ENCODE measurements around the gene LYRM4.

The LYRM4 gene

DNA sequence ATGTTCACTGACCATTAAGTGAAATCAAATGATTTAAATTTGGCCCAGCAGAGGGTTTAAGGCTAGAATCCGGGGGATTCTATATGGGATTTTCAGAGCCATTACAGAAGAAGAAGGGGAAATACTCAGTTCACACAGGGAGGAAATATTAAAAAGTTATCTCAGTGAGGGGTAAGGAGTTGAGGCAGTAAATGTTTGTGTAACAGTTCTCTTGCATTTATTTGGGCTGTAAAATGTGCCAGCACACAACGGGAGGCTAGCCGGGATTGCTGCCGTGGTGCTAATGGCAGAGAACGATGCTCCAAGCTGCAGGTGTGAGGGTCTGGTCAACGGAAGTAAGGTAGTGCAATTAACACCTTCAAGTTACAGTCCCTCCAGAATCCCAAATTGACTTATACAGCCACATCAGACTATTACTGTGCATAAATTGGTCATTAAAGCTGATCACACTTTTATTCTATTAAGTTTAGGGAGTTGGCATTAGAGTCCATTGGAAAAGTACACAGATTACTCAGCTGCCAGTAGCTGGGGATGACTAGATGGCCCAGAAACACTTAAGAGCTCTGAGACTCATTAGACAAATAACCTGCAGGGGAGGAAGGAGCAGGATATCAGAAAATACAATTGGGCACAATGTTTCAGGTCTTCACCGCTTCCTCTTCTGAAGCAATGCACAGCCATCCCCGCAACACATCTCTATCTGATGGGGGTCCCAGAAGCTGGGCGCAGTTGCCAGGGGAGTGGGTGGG is 144.3 kb downstream of the LYRM4 start:
- DNase-seq: no peak

DNA sequence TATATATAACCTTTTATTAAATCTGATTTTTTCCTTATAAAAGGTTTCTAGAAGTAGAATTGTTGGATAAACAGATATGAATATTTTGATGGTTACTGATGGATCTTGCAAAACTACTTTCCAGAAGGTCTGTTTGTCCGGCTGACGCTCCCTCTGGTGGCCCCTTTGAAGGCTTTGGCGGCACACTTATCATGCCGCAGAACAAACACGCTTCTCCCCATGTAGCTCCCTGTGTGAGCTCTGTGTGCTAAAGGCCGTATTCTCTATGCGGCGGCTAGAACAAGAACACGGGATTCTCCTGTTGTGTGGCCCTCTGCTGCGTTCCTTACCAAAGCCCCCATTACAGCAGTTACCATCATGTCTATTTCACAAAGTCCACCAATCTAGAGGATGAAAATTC is 145.6 kb downstream of the LYRM4 start:
- no peak for DNase-seq

DNA sequence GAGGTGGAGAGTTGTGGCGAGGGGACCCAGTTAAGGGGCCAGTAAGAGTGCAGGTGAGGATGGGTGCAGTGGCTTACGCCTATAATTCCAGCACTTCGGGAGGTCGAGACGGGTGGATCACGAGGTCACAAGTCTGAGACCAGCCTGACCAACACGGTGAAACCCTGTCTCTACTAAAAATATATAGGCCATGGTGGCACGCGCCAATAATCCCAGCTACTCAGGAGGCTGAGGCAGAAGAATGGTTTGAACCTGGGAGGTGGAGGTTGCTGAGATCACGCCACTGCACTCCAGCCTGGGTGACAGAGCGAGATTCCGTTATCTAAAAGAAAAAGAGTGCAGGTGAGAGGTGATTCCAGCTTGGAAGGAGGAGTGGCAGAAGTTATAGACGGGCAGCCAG is 147.7 kb downstream of the LYRM4 start:
- DNase-seq: no peak

DNA sequence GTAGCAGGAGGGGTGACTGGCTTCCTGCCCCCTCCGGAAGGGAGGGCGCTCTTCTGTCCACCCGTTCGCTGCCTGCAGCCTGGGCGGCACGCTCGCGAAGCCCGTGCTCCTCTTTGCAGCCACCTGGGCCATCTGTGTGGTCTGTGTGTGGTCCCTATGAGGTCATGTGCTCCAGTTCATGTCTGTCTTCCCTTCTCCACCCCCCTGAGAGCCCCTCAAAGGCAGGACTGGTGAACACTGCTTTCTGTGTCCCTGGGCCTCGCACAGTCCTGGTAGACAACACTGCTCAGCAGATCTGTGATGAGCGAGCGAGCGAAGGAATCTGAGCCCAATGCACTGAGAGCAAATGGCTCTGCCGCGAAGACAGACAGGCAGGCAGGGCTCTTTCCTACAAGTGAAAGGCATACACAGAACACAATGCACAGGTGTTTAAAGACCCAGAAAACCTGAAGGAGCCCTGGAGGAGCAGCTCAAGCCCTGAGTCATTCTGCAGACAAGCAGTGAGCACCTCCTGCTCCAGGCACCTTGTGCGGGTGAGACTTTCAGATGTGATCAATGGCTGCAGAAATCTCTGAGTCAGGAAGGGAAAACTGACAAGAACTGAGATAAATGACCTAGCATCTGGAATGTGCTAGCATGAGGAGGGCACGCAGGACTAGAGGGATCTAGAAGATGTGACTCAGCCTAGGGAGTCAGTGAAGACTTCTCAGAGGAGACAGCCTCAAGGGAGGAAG is 148.5 kb downstream of the LYRM4 start:
- no peak for DNase-seq

DNA sequence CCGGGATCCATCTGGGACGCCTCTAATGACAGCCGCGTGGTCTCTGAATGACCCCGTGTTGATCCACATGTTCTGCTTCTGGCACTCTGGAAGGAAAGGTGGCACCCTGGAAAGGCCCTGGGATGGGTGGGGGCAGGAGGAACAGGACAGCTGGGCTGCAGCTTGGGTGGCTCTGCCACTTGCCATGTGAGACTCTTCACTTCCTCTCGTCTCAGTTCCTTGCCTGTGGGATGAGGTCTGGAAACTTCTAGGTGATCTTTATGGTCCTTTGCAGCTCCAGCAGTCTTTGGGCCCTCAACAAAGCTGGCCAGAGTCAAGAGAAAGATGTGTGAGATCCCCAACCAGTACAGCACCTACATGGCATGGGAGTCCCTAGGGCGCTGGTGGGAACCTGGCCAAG is 149.1 kb downstream of the LYRM4 start:
- no peak for DNase-seq

DNA sequence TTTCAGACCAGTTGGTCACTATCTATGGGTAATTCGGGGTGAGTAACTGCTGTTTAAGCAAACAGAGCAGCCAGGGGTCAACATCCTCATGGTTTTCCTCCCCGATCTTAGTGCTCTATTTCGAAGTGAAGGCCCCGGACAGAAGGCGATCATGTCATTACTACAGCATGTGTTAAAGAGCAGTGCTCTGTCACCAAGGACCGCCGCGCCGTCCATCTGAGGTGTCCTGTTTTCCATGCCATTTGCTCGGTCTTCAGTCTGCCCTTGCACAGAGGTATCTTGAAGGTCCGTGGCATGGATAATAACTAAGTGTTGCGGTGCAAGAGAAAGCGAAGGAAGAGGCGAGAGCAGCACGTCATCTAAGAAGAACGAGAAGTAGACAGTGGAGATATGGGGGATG is 150.5 kb downstream of the LYRM4 start:
- no peak for DNase-seq

DNA sequence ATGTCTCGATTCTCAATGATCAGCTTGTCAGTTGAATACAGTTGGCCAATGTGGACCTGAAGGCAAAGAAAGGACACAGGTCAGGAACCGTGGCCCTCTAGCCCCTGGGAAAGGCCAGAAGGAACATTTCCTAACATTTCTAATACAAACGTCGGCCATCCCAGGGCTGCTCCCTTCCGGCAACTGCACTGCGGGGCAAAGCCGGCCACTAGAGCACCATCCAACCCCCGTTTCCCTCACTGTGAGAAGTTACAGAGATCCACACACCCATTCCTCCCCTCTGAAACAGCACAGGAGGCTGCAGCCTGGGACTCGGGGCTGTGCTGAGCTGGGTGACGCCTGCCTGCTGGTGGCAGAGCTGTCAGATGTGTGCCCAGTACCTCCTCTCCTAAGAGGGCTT is 151.3 kb downstream of the LYRM4 start:
- no peak for DNase-seq

DNA sequence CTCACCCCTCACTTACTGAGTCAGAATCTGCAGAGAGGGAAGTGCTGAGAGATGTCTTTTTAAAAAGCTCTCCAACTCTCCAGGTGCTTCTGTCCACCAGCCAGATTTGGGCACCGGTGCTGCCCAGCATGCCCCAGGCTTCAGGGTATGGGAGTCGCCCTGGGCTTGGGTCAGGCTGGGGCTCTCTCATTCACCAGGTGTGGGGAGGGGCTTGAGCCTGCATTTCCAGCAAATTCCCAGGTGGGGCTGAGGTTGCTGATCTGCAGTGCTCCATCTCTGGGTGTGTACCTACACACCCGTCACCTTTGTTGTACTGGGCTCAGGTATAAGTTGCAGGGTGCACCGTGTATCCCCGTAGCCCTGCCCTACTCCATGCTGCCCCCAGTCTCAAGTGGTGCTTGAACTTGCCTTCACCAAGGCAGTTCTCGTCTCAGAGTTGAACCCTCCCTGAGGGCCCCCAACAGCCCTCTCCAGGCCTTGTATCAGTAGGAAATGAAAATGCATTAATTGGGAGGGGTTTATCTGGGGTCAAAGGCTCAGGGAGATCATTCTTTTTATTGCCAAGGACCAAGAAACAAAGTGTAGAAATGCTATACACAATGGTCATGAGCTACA is 152.1 kb downstream of the LYRM4 start:
- DNase-seq: no peak

DNA sequence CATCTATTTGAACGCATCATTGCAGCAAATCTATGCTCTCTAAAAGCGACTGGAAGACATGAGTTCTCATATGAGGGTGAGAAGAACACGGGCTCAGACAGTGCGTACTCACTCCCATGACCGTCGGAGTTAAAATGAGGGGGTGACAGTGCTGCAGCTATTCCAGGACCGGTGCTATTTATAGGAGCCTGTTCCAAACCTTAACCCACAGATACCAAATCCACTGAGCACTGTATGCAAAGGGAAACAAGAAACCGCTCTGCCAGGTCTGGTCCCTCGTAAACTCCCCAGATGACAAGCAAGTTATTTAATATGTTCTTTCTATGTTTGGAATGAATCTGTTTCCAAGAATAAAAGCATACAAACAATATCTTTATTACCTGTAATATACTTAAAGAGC is 152.7 kb downstream of the LYRM4 start:
- DNase-seq: no peak

DNA sequence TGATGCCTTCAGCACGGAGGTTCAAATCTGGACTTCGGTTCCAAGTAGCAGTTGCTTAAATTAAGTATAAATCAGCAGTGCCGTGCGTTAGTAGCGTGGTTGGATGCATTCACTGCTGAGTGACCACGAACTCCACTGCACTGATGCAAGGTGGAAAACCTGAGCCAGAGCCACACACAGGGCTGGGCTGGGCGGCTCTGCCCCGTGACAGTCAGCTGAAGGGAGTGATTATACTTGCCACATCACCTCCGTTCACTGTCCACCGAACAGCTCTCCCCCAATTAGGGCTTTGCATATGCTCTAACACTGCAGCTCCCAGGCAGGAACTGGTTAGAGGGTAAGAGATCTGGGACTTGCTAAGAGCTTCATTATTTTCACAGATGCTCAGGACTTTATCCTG is 153.4 kb downstream of the LYRM4 start:
- DNase-seq: no peak

DNA sequence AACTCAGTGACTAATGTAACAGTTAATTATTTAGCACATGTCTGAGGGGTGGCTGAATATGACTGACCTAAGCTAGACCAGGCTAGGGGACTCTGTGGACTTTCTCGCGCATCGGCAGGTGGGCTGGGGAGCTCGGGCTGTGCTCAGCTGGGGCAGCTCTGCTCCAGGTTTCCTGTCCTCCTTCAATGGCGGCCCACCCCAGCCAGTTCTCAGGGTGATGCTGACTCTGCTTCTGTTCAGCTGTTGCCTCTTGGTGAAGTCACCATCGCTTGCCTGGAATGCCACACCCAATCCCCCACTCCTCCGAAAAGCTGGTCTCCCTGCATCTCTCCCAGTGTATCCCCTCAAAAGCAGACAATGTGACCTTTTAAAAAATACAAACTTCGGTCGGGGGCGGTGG is 155.6 kb downstream of the LYRM4 start:
- no peak for DNase-seq

DNA sequence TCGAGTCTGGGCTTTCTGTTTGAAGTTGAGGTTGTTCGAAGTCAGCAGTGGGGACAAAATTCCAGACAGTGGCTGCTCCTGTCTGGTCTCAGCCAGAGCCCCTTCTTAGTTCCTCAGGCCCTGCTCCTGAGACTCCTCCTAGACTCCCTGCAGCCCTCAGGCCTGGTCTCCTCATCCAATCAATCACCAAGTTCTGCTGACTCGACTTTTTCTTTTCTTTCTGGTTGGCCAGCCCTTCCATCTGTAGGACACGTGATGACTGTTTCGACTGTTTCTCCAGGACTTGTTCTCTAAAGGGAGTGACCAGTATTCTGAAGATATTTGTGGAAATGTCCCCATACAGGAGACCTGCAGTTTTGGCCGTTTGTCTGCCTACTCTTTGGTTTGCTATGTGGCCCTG is 156.1 kb downstream of the LYRM4 start:
- no peak for DNase-seq

DNA sequence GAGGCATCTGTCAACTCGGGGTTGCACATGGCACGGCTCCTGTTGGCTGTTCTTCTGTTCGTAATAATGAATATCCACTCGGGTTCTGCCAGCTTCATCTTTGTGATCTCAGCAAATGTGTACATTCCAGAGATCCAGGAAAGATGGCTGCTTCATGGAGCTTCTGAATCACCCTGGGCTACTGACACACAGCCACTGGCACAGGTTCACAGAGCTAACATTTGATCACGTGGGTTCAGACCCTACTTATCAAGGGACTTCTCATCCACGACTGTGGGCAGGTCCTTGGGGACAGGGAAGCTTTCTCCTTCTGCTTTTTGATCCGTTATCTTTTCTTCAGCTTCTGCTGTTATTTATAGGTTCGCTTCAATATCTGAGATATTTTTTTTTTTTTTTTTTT is 157.5 kb downstream of the LYRM4 start:
- DNase-seq: no peak

DNA sequence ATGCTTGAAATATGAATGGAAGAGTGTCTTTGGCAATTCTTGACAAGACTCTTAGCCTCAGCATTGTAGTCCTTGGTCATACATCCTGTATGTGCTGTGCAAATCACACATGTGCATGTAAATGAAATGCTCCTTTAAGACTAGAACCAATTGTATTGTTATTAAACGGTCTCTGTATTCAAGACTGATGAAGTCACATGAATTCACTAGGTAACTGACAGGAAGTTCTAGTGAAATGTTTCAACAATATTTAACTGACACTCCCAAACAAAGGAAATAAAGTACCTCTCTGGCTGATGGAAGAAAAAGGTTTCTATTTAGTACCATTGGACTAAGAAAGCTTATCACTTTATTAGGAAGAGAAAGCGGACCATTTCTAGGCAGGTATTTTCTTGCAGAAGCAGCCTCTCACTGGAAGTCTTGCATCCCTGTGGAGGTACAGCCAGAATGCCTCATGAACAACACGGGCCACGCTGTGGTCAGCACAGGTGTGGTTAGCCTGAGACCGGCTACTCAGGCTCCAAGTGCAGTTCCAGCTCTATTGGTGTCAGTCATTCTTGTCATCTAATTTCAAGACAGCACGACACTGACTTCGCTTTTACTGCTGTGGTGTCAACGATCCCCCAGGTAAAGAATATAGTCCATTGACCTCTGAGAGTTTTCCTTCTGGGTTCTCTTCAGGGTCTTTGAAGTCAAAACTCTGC is 158.3 kb downstream of the LYRM4 start:
- DNase-seq: no peak

DNA sequence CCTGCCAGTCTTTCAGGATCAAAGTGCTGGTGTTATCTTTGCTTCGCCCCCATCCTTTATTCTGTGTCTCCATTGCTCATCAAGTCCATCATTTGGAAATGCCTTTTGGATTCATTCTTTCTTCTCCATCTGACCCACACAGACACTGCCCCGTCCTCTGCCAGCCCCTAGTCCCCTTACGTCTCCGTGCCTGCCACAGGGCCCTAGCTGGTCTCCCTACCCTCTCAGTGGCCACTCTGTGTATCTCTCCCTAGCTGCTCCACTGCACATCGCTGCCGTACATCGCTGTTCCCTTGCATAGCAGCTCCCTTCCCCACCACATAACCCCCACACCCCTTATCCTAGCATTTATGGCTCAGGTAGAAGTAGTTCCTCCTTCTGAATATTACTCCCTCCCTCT is 159.9 kb downstream of the LYRM4 start:
- DNase-seq: no peak

DNA sequence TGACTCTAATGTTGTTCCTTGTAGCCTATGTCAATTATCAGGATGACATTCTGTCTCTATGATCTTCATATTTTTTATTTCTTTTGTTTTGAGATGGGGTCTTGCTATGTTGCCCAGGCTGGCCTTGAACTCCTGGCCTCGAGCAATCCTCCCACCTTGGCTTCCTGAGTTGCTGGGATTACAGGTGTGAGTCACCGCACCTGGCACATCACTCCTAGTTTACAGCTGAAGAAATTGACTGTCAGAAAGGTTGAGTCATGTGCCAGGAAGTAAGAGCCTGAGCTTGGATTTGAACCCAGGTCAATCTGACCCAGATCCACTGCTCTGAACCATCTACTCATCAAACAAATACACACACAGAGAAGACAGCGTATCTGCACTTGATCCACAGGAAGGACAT is 161.2 kb downstream of the LYRM4 start:
- no peak for DNase-seq

DNA sequence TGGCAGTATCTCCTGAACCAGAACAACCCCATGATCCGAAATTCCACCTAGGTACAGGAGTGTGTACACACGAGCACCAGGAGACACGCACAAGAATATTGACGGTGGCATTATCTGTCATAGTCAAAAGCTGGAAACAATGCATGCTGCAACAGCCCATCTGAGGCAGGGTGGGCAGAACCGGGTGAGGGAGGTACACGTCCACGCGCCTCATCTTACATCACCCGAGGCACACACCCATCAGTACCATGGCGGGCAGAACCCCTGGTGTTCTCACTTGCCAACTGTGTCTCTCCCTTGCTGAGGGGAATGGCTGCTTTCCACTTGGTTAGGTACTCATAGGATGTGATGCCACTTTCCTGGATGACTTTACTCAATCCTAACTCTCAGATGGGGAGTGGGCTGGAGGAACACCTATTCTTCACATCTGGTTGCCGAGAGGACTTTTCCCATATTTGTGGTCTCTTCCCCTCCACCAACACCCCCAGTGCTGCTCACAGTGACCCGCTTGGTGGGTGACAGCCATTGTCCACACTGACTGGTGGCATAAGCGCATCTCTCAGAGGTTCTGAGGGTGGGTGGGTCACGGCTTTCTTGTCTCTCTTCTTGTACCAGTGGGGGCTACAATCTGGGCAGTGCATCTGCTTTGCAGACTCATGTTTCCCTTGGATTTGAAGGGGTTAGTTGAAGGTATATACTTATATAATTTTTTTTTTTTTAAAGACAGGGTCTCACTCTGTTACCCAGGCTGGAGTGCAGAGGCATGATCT is 162.1 kb downstream of the LYRM4 start:
- DNase-seq: no peak

DNA sequence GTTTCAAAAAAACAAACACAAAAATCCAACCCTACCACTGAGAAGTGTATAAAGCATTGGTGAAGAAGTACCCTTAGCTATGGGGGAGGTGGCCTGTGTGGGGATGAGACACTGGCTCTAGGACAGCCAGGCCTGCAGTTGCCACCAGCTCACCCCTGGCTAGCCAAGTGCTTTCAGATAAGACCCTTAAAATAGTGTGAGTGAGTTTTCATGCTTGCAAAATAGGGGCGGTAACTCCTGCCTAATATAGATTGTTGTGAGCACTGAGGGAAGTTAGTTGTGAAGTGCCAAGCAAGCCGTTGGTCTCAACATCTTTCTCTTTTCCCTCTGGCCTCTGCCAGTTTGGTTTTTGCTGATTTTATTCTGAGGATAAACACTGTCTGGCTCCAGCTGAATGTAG is 164.3 kb downstream of the LYRM4 start:
- DNase-seq: no peak

DNA sequence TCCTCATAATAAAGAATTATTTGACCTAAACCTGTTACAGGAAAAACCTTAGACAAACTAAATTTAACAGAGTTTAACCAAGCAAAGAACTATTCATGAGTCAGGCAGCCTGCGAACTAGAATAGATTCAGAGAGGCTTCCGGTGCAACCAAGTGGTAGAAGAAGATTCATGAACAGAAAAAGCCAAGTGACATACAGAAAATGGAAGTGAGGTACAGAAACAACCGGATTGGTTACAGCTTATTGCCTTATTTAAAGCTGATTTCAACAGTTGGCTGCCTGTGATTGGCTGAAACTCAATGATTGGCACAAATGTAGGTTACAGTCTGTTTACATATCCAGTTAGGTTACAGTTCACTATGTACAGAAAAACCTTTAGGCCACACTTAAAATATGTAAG is 165.5 kb downstream of the LYRM4 start:
- DNase-seq: no peak

DNA sequence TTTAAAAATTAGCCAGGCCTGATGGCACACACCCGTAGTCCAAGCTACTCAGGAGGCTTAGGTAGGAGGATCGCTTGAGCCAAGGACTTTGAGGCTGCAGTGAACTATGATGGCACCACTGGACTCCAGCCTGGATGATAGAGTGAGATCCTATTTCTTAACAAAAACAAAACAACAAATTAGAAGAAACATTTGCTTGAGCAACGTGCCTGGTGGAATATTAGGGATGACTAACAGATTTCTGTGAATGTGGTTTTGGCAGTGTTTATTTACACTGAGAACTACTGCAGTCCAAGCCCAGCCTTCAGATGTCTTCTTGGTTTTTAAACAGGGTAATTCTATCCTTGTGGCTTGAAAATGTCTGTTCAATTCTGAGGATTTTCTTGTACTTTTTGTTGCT is 166.4 kb downstream of the LYRM4 start:
- DNase-seq: no peak

DNA sequence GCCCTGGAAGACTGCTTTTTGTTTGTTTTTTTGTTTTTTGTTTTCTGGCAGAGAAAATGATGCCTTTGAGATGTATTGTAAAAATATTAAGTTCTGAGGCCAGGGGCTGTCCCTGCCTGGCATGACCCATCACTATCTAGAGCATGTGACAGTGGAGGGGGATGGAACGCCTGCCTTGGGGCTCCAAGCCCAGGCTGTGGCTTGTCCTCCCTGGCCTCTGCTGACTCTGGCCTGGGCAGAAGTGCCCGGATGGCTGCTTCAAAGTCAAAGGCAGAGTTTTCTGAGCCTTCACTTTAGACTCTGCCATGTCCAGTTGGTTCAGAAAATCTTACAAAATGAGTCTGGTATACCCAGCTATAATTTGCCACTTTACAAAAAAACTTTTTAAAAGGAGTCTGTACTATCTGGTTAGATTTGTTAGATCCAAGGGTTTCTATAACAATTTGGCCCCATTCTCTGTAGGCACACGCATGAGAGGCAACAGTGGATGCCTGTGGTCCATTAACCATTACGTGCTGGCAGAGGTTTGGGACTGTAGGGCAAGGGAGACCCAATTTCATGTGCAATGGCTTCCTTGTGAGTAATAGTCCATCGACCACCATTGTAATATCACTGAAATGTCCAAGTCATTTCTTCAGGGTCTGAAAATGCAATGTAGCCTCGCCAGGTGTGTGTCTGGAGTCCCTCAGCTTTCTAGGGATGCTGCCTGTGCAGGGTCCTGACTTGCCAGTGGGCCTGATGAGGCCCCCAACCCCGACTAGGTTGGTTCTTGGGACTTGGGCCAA is 167.3 kb downstream of the LYRM4 start:
- DNase-seq: no peak

Data from AML-193 (cell line).